CMK (cell line): Measurements from ENCODE around the gene ALDH6A1.

Experiments used
- DNase-seq: peaks from one replicate; pipeline ENCODE4 v3.0.0-alpha.2; 2010; ENCODE audit warnings: low read depth

The ALDH6A1 gene

GRCh38 chr14:74048281-74048680 lies 36.0 kb downstream of the ALDH6A1 start:
- no peak for DNase-seq

GRCh38 chr14:74045522-74045921 lies 38.7 kb downstream of the ALDH6A1 start:
- DNase-seq: no peak

GRCh38 chr14:74042296-74042695 lies 42.0 kb downstream of the ALDH6A1 start:
- DNase-seq: no peak

GRCh38 chr14:74038020-74038859 lies 46.0 kb downstream of the ALDH6A1 start:
- peak; percentile 25 for DNase-seq

- DNase-seq: no peak
Observed at GRCh38 chr14:74035556-74035955, 48.7 kb downstream of the ALDH6A1 start.

GRCh38 chr14:74034572-74034971 lies 49.7 kb downstream of the ALDH6A1 start:
- no peak for DNase-seq

DNA sequence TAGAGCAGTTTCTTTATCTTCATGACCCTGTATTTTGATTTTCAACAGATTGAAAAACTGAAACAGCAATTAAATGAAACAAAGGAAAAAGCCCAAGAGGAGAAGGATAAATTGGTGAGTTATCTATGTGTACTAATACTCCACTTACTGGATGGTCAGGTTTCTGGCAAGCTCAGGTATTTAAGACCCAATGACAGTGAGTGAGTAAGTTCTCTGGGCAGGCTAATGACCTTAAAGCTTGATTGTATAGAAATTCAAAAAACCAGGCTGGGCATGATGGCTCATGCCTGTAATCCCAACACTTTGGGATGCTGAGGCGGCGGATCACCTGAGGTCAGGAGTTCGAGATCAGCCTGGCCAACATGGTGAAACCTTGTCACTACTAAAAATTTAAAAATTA lies 55.1 kb downstream of the ALDH6A1 start:
- DNase-seq: no peak

GRCh38 chr14:74022346-74022745 lies 61.9 kb downstream of the ALDH6A1 start:
- DNase-seq: no peak

- DNase-seq: no peak
Observed at GRCh38 chr14:74019408-74020137, 64.7 kb downstream of the ALDH6A1 start.

DNA sequence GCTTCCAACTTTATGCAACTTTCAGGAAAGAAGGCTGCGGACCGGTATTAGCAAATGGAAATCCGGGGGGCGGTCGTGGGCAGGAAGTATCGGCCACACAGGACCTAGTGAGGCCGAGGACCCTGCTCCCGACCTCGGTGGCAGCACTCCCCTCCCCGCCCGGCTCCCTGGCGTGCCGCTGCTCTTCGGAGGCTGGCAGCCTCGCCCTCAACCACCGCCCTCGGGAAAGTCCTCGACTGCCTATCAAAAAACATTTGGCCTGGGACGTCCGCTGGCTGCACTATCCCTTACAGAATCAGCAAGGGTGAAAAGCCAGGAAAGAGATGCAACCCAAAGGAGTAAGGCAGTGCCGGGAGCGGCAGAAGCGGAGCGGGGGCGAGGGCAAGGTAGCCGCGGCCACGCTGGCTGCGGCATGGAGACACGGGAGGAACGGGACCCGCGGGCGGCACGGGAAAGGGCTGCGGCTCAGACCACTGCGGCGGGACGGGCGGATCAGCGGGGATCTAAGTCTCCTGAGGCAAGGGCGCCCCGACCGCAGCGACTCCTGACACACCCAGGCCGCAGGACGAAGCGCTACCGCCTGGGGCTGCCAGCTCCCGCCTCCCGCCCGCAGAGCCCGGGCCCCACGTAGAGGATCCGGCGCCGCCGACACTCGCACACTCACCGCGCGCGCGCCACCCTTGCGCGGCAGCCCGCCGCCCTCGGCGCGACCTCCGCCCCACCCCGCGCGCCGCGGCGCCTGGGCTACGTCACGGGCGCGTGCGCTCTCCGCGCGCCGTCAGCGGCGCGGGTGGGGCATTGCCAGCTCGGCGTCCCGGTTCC lies 65.5 kb downstream of the ALDH6A1 start, which contains the start of the genes BBOF1 and ENTPD5:
Gene BBOF1, plus strand, starts transcription at position 764 of the 822 bp plus-strand sequence. CDS start 130 bp downstream, outside the sequence.
Gene ENTPD5, minus strand, starts transcription at position 703 of the 822 bp plus-strand sequence. CDS start 31,186 bp downstream, outside the sequence.
- DNase-seq: peak; percentile 72

DNA sequence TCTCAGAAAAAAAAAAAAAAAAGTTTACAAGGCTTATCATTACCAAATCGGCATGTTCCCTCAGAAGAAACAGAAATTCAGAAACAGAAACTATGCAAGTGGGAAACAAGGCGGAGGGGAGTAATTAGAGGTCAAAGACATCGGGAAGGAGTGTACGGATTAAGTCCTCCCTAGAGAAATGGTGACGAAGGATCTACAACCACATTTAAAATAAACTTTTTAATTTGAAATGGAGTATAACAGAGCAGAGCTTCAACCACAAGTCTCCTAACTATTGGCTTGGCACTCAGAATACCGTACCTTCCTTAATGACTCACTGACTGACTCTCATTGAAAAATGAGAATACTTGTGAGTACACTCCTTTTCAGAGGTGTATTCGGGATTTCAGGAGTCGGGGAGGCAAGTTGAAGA lies 66.1 kb downstream of the ALDH6A1 start:
- DNase-seq: no peak

- DNase-seq: no peak
Observed at GRCh38 chr14:74015963-74016362, 68.3 kb downstream of the ALDH6A1 start.

GRCh38 chr14:74015176-74015575 lies 69.1 kb downstream of the ALDH6A1 start:
- DNase-seq: no peak

DNA sequence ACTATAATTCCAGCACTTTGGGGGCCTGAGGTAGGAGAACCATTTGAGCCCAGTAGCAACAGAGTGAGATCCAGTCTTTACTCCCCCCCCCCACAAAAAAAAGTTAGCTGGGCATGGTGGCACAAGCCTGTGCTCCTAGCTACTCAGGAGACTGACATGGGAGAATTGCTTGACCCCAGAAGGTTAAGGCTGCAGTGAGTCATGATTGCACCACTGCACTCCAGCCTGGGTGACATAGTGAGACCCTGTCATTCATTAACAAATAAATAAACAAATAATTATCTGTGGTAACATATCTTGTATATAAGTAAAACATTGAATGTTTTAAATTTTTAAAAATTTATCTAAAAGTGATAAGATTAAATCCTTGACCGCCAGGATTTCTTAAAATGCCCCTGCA lies 70.0 kb downstream of the ALDH6A1 start:
- no peak for DNase-seq

DNA sequence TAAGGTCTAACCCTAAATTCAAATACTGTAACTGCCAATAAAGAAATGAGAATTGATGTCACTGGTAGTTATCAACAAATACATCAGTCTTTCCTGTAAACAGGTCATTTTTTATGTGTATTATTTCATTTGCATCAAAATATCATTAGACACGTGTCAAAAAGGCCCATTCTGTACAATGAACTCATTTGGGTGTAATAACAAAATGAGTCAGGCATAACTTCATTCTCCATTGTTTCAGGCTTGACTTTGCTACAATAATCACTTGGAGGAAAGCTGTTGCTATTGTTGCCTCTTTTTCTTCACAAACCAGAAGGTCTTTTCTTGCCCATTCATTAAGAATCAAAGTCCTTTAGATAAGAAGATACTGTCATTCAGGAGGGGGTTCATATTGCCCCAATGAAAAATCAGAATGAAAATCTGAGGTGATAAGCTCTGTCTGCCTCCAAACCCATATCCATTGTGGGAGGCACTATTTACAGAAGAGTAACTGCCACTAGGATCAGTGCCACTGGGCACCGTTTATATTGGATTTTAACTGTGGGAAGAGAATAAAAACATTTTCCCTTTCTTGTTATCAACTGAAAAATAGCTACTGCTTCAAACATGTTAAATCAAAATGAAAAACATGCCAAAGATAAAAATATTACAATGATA lies 75.3 kb downstream of the ALDH6A1 start:
- DNase-seq: no peak
